Tibial nerve (tissue), 4 donors: ENCODE measurements around the gene SPATA24. TPM values are rescaled to one million over a fixed set of nuclear protein-coding genes. Genes with fewer than 3 reads are reported as not detected.

ENCODE experiments used
- DNase-seq, 2 donors: peaks; one replicate each; pipeline ENCODE4 v3.0.0-alpha.2; 2019; ENCODE audit warnings: low spot score in 2 of 2
- H3K27ac ChIP-seq, 4 donors: fragments of 200-600 bp; sonication (generic) in 3 of 4; one replicate each; pipeline ENCODE4 v1.5.1; 2017 to 2019; ENCODE audit warnings: mild to moderate bottlenecking in 1 of 4
- H3K27me3 ChIP-seq, 2 donors: fragments of 200-600 bp; sonication (generic) in 1 of 2; one replicate each; pipeline versions ENCODE4 v1.5.1 to v1.6.0; 2017 to 2019
- H3K36me3 ChIP-seq, 3 donors: fragments of 200-600 bp; sonication (generic); one replicate each; pipeline ENCODE4 v1.5.1; 2018 to 2019
- H3K4me1 ChIP-seq, 4 donors: fragments of 200-600 bp; sonication (generic) in 3 of 4; one replicate each; pipeline ENCODE4 v1.5.1; 2017 to 2019
- H3K4me3 ChIP-seq, 4 donors: fragments of 200-600 bp; sonication (generic) in 3 of 4; one replicate each; pipeline ENCODE4 v1.5.1; 2017 to 2019; ENCODE audit warnings: mild to moderate bottlenecking in 1 of 4, moderate library complexity in 1 of 4
- H3K9me3 ChIP-seq, 4 donors: fragments of 200-600 bp; sonication (generic) in 3 of 4; one replicate each; pipeline ENCODE4 v1.5.1; 2017 to 2019
- EP300 ChIP-seq, 2 donors: sonication (generic); formaldehyde crosslinking; IDR thresholded peaks; one replicate each; pipeline ENCODE4 v1.6.1; 2017; ENCODE audit warnings: antibody characterized with exemption in 2 of 2, mild to moderate bottlenecking in 1 of 2
- POLR2A ChIP-seq, 2 donors: fragments of 450-650 bp; IDR thresholded peaks; one replicate each; pipeline ENCODE4 v1.6.1; 2017; ENCODE audit warnings: antibody characterized with exemption in 2 of 2, mild to moderate bottlenecking in 2 of 2, moderate library complexity in 2 of 2
- WGBS, 2 donors: methylation state at CpG; one replicate each; pipeline ENCODE4 v1.1.5; 2018; 5-methylcytosine and 5-hydroxymethylcytosine counted together
- total RNA-seq, 4 donors: library from RNA; depleted of rRNA; stranded (reverse); fragments of >200 nt; gene quantifications; one replicate each; pipeline ENCODE4 v1.1.0, GENCODE V29; 2016
- TF ChIP-seq, protein P1 (sequence below), 5 experiments: fragments of 200-600 bp in 3 of 5; fragments of 450-650 bp in 2 of 5; sonication (generic) in 3 of 5; IDR thresholded peaks; one replicate each; pipeline ENCODE4 v1.5.1; 2016 to 2019; ENCODE audit warnings: antibody characterized with exemption in 5 of 5, mild to moderate bottlenecking in 3 of 5, moderate library complexity in 2 of 5

SPATA24 gene
- total RNA-seq, 4 donors from 2014 or later = 1.9 to 7.2 TPM; not detected in 2

- Histone ChIP-seq H3K36me3 (peaks cover 0 to 64% (median 0%) of the 10 kb centered on the region in 3 donors), H3K27me3 (no peaks in the 10 kb centered on the region), H3K4me3 (no peak overlapping the region), H3K4me1 (peaks cover 0 to 44% (median 12%) of the 10 kb centered on the region in 4 donors), H3K9me3 (no peaks in the 10 kb centered on the region), H3K27ac (peak overlapping the region in 2 of 4 donors; percentile 81 to 83)
- TF ChIP-seq POLR2A (IDR thresholded peaks at IDR 0.05) (no peak), EP300 (IDR thresholded peaks at IDR 0.05) (no peak)
- TF ChIP-seq, protein P1, sequence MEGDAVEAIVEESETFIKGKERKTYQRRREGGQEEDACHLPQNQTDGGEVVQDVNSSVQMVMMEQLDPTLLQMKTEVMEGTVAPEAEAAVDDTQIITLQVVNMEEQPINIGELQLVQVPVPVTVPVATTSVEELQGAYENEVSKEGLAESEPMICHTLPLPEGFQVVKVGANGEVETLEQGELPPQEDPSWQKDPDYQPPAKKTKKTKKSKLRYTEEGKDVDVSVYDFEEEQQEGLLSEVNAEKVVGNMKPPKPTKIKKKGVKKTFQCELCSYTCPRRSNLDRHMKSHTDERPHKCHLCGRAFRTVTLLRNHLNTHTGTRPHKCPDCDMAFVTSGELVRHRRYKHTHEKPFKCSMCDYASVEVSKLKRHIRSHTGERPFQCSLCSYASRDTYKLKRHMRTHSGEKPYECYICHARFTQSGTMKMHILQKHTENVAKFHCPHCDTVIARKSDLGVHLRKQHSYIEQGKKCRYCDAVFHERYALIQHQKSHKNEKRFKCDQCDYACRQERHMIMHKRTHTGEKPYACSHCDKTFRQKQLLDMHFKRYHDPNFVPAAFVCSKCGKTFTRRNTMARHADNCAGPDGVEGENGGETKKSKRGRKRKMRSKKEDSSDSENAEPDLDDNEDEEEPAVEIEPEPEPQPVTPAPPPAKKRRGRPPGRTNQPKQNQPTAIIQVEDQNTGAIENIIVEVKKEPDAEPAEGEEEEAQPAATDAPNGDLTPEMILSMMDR (IDR thresholded peaks at IDR 0.05) = no peak
- WGBS, 2 donors = 74 to 82% methylated on average over 9 of the region's 9 CpGs
- DNase-seq = no peak
Observed at GRCh38 chr5:139416651-139417050, 12.8 kb upstream of the SPATA24 start.

DNA sequence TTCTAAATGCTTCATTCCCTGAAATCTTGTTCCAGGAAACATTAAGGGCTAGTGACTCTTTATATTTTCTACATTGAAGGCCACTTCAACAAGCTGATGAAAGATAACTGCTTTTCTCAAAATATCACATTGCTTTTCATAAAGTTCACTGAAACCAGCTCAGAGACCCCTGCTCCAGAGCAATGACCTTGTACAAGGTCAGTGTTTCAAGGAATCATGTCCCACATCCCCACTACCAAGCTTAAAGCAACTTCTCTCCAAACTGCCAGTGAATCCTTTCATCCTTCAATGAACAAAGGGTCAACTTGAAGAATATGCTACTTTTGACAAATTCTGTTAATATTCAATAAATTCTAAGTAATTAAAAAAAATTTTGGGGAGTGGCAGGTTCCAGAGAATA is 12.0 kb upstream of the SPATA24 start:
- no peaks in the 10 kb centered on the region for H3K9me3 ChIP-seq
- H3K36me3 ChIP-seq = peaks cover 0 to 60% (median 0%) of the 10 kb centered on the region in 3 donors
- peak overlapping the region in 3 of 4 donors; percentile 15 to 83 (median 81) for H3K27ac ChIP-seq
- peaks cover 0 to 44% (median 12%) of the 10 kb centered on the region in 4 donors for H3K4me1 ChIP-seq
- TF ChIP-seq, protein P1 (IDR thresholded peaks at IDR 0.05) = no peak
- TF ChIP-seq EP300 (IDR thresholded peaks at IDR 0.05) (no peak), POLR2A (IDR thresholded peaks at IDR 0.05) (no peak)
- no peak overlapping the region for H3K4me3 ChIP-seq
- no peaks in the 10 kb centered on the region for H3K27me3 ChIP-seq
- DNase-seq = no peak

DNA sequence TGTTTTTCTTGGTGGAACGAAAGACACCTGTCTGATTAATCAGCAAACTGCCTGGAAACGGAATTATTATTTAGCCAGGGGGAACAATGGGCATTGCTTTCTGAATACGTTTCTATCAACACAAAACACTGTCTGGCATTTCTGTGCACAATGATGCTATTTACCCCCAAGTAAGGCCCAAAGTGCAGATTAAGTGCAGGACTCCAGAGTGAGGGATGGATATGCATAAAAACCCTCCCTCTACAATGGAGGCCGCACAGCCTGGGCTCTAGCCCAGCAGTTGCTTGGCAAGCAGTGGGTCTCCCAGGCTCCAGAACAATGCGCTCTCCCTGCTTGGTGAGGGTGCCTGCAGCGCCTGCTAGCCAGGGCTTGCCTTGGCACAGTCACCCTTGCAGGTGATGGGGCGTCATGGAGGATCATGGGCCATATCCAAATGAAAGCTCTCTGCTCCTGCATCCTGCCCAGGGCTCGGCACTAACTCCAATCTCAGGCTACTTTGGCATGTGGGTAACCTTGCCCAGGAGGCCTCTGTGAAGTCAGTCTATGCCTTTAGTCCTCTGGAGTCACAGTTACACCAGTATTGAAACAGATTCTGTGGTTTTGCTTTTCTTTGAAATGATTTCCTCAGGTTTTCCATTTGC is 11.5 kb upstream of the SPATA24 start:
- no peak for DNase-seq
- Histone ChIP-seq H3K27me3 (no peaks in the 10 kb centered on the region), H3K27ac (peak overlapping the region in 3 of 4 donors; percentile 15 to 83 (median 81)), H3K9me3 (no peaks in the 10 kb centered on the region), H3K36me3 (peaks cover 0 to 56% (median 0%) of the 10 kb centered on the region in 3 donors), H3K4me1 (peaks cover 0 to 44% (median 12%) of the 10 kb centered on the region in 4 donors), H3K4me3 (no peak overlapping the region)
- TF ChIP-seq, protein P1 (IDR thresholded peaks at IDR 0.05) = no peak
- TF ChIP-seq EP300 (IDR thresholded peaks at IDR 0.05) = no peak
- TF ChIP-seq POLR2A (IDR thresholded peaks at IDR 0.05) = no peak
- 32 to 45% methylated on average over 6 to 8 of the region's 8 CpGs for WGBS, 2 donors

DNA sequence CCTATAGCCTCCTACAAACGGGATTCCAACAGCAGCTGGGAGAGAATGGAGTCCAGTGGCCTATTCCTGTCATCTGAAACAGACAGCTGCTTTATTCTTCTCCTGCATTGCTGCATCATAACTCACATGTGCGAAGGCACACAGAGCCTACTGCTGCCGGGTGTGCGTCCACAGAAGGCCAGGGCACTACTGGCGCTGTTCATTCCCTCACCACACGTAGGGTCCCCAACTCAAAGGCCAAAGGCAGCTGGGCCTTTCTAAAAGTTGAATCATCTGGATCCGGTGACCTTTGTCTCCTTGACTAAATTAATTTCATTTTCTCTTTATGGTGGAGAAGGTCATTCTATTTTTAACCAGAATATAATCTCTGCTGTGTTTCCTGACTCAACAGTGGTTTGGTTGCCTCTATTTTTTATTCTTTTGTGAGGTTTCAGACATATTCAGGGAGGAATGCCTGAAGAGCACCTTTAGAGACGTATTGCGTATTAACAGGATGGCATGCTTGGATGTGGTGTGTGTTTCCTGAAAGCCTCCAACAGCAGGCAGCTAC is 10.8 kb upstream of the SPATA24 start:
- 40 to 59% methylated on average over 9 of the region's 9 CpGs for WGBS, 2 donors
- H3K27ac ChIP-seq = peak overlapping the region; percentile 8 to 83 (median 60)
- no peak overlapping the region for H3K4me3 ChIP-seq
- no peaks in the 10 kb centered on the region for H3K27me3 ChIP-seq
- no peak for DNase-seq
- peaks cover 0 to 51% (median 0%) of the 10 kb centered on the region in 3 donors for H3K36me3 ChIP-seq
- peaks cover 0 to 44% (median 12%) of the 10 kb centered on the region in 4 donors for H3K4me1 ChIP-seq
- no peaks in the 10 kb centered on the region for H3K9me3 ChIP-seq
- TF ChIP-seq POLR2A (IDR thresholded peaks at IDR 0.05) (no peak), EP300 (IDR thresholded peaks at IDR 0.05) (peak in 1 of 2 donors; percentile 24)

DNA sequence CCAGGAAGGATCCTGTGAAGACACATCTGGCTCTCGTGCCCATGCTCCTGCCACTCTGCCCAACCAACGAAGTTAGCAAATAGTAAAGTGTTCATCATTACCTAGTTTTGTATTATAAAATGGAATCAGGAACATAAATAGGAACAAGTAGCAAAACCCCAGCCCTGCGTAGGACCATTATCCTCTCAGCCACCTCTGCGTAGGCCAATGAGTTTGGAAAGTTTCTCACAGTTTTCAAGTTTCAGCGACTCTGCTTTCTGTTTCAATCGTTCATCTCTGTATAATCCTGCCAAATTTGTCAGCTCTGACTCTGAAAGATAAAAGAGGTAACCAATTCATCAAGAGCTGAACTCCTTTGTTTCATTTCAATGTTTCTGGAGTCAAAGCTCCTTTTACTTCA is 10.1 kb upstream of the SPATA24 start:
- DNase-seq = no peak
- Histone ChIP-seq H3K9me3 (no peaks in the 10 kb centered on the region), H3K36me3 (peaks cover 0 to 44% (median 0%) of the 10 kb centered on the region in 3 donors), H3K4me1 (peaks cover 0 to 44% (median 12%) of the 10 kb centered on the region in 4 donors), H3K27me3 (no peaks in the 10 kb centered on the region), H3K4me3 (no peak overlapping the region), H3K27ac (peak overlapping the region in 3 of 4 donors; percentile 40 to 83 (median 81))
- 88 to 90% methylated on average over 6 of the region's 6 CpGs for WGBS, 2 donors
- TF ChIP-seq, protein P1 (IDR thresholded peaks at IDR 0.05) = no peak
- TF ChIP-seq EP300 (IDR thresholded peaks at IDR 0.05) = no peak
- no peak for TF ChIP-seq POLR2A (IDR thresholded peaks at IDR 0.05)
